ENCODE data around the gene VAMP8. TPM values are rescaled to one million over a fixed set of nuclear protein-coding genes. Genes with fewer than 3 reads are reported as not detected.

Gene VAMP8
- total RNA-seq, 1 donor from 2014 or later = 3.8 TPM

- Mint-ChIP-seq H3K4me3 (ENCODE audit: unreplicated experiment) (no peak overlapping the region), H3K27ac (ENCODE audit: unreplicated experiment) (no peak overlapping the region), H3K9me3 (ENCODE audit: unreplicated experiment) (no peaks in the 10 kb centered on the region), H3K4me1 (ENCODE audit: unreplicated experiment) (peaks cover 39% of the 10 kb centered on the region), H3K36me3 (ENCODE audit: unreplicated experiment) (peaks cover 8% of the 10 kb centered on the region), H3K27me3 (ENCODE audit: unreplicated experiment) (no peaks in the 10 kb centered on the region)
- TF ChIP-seq CTCF (IDR thresholded peaks at IDR 0.05) = no peak
- DNase-seq (ENCODE audit: extremely low spot score, unreplicated experiment) = no peak
Observed at GRCh38 chr2:85599468-85600234, 22.3 kb downstream of the VAMP8 start.

GRCh38 chr2:85600235-85600575, 22.8 kb downstream of the VAMP8 start:
- H3K36me3 Mint-ChIP-seq (ENCODE audit: unreplicated experiment) = peaks cover 8% of the 10 kb centered on the region
- H3K9me3 Mint-ChIP-seq (ENCODE audit: unreplicated experiment) = no peaks in the 10 kb centered on the region
- DNase-seq (ENCODE audit: extremely low spot score, unreplicated experiment) = no peak
- H3K4me1 Mint-ChIP-seq (ENCODE audit: unreplicated experiment) = peaks cover 39% of the 10 kb centered on the region
- TF ChIP-seq CTCF (IDR thresholded peaks at IDR 0.05) = no peak
- no peak overlapping the region for H3K27ac Mint-ChIP-seq (ENCODE audit: unreplicated experiment)
- H3K27me3 Mint-ChIP-seq (ENCODE audit: unreplicated experiment) = no peaks in the 10 kb centered on the region
- H3K4me3 Mint-ChIP-seq (ENCODE audit: unreplicated experiment) = no peak overlapping the region

- Mint-ChIP-seq H3K27ac (ENCODE audit: unreplicated experiment) (no peak overlapping the region), H3K36me3 (ENCODE audit: unreplicated experiment) (peaks cover 8% of the 10 kb centered on the region), H3K9me3 (ENCODE audit: unreplicated experiment) (no peaks in the 10 kb centered on the region), H3K27me3 (ENCODE audit: unreplicated experiment) (no peaks in the 10 kb centered on the region), H3K4me1 (ENCODE audit: unreplicated experiment) (peaks cover 42% of the 10 kb centered on the region), H3K4me3 (ENCODE audit: unreplicated experiment) (peak overlapping the region; percentile 82)
- TF ChIP-seq CTCF (IDR thresholded peaks at IDR 0.05) = no peak
- no peak for DNase-seq (ENCODE audit: extremely low spot score, unreplicated experiment)
Observed at GRCh38 chr2:85600951-85601770, 23.8 kb downstream of the VAMP8 start.

- Mint-ChIP-seq H3K27me3 (ENCODE audit: unreplicated experiment) (no peaks in the 10 kb centered on the region), H3K4me1 (ENCODE audit: unreplicated experiment) (peaks cover 41% of the 10 kb centered on the region), H3K9me3 (ENCODE audit: unreplicated experiment) (no peaks in the 10 kb centered on the region), H3K27ac (ENCODE audit: unreplicated experiment) (peak overlapping the region; percentile 57), H3K4me3 (ENCODE audit: unreplicated experiment) (peak overlapping the region; percentile 82), H3K36me3 (ENCODE audit: unreplicated experiment) (peaks cover 7% of the 10 kb centered on the region)
- DNase-seq (ENCODE audit: extremely low spot score, unreplicated experiment) = peak; percentile 87
- TF ChIP-seq CTCF (IDR thresholded peaks at IDR 0.05) = no peak
Observed at GRCh38 chr2:85601771-85602475, 24.5 kb downstream of the VAMP8 start.

Data from osteocyte (in vitro differentiated cells).